Muscle of leg (tissue), 11 donors: ENCODE results near the gene INPP5A. TPM values are rescaled to one million over a fixed set of nuclear protein-coding genes. Genes with fewer than 3 reads are reported as not detected.
"Not testable (repeated sequence)": the region's sequence is repeated elsewhere in the genome, so short reads cannot be mapped to it uniquely, and the experiment has no call there.

Experiments used
- DNase-seq: peaks from one replicate; pipeline ENCODE4 v3.0.0; 2013
- H3K27ac ChIP-seq: one replicate; pipeline ENCODE4 v1.5.1; 2013; ENCODE audit warnings: mild to moderate bottlenecking, low read length, control low read depth
- H3K27me3 ChIP-seq: one replicate; pipeline ENCODE4 v1.6.1; 2013; ENCODE audit warnings: low read length; ENCODE audit not compliant: control insufficient read depth, insufficient read depth
- H3K36me3 ChIP-seq: one replicate; pipeline ENCODE4 v1.6.1; 2013; ENCODE audit warnings: low read length; ENCODE audit not compliant: control insufficient read depth, insufficient read depth
- H3K4me1 ChIP-seq: one replicate; pipeline ENCODE4 v1.6.1; 2013; ENCODE audit warnings: low read length; ENCODE audit not compliant: control insufficient read depth, insufficient read depth
- H3K4me3 ChIP-seq: one replicate; pipeline ENCODE4 v1.5.1; 2013; ENCODE audit warnings: low read length, control low read depth
- H3K9me3 ChIP-seq: replicated peaks from 2 replicates; pipeline ENCODE4 v1.6.1; 2013; ENCODE audit warnings: low read depth, low read length; ENCODE audit not compliant: control insufficient read depth
- WGBS: methylation state at CpG from one replicate; pipeline ENCODE4 v1.1.5; 2013; ENCODE audit warnings: missing lambda C conversion rate; ENCODE audit not compliant: insufficient coverage; 5-methylcytosine and 5-hydroxymethylcytosine counted together
- polyA plus RNA-seq, 8 donors: library from polyadenylated mRNA; unstranded; fragments of 120-200 nt; gene quantifications; one replicate each; pipeline versions ENCODE4 v1.2.1 to v1.2.3, GENCODE V29; 2013; ENCODE audit warnings: inconsistent platforms in 1 of 8, low replicate concordance in 1 of 8; ENCODE audit not compliant: insufficient read length in 8 of 8, insufficient read depth in 1 of 8
- total RNA-seq: library from RNA; stranded (reverse); fragments of 120-200 nt; gene quantifications from one replicate; pipeline ENCODE4 v1.2.4, GENCODE V29; 2013

INPP5A gene
- total and polyA plus RNA-seq, 9 donors, result 34.1 to 56.2 (median 44.7) TPM

DNA sequence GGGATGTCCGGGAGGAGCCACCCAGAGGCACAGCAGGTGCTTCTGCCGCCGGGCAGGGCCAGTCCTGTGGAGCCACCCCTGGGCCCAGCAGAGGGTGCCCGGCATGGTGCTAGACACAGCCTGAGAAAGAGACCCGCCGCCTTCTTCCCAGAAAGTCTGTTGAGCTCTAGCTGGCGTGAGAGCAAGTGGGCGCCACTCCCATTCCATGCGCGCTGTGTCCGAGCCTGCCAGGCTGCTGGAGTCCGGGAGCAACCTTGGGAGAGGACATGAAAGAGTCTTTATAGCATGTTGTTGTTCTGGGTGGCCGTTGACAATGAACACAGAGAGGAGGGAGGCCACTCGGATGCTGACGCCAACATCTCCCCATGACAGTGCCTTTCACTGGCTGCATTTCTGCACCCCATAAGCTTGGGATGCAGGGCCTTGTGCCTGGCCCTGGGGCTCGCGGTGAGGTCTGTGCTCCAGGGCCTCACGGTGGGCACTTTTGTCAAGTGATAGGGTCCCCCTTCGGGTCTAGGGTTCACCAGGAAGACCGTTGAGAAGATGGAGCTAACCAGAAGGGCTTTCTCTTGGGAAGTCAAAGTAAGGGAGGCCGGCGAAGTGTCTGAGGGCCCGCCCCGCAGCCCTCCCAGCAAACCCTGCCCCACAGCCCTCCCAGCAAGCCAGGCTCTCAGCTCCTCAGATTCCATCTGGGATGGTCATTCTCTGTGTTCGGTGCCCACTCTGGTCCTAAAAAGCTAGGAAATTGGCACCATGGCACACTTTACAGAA, 201.1 kb downstream of the INPP5A start:
- Histone ChIP-seq H3K27me3 (no peaks in the 10 kb centered on the region), H3K4me1 (peaks cover 24% of the 10 kb centered on the region), H3K9me3 (no peaks in the 10 kb centered on the region), H3K36me3 (peaks cover 27% of the 10 kb centered on the region), H3K27ac (no peak overlapping the region), H3K4me3 (no peak overlapping the region)
- no peak for DNase-seq
- WGBS, result 91% methylated on average over 20 of the region's 25 CpGs

DNA sequence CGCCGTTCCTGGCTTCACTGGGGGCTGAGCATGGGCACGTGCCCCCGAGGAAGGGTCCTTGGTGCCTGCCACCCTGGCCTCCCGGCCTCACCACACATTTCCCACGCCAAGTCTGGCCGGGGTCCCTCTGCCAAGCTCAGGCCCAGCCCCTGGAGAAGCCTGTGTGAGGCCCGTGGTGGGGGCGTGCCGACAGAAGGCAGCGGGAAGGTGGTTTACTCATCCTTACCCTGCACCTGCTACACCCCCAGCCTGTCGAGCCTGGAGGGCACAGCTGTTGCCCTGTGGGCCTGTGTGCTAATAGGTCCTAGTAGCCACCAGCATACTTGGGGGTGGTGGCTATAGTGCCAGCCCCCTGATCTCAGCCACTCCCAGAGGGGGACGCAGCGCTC, 201.6 kb downstream of the INPP5A start:
- H3K4me1 ChIP-seq, result peaks cover 29% of the 10 kb centered on the region
- no peak overlapping the region for H3K4me3 ChIP-seq
- peaks cover 21% of the 10 kb centered on the region for H3K36me3 ChIP-seq
- DNase-seq, result no peak
- 89% methylated on average over 11 of the region's 14 CpGs for WGBS
- no peaks in the 10 kb centered on the region for H3K27me3 ChIP-seq
- no peaks in the 10 kb centered on the region for H3K9me3 ChIP-seq
- no peak overlapping the region for H3K27ac ChIP-seq

DNA sequence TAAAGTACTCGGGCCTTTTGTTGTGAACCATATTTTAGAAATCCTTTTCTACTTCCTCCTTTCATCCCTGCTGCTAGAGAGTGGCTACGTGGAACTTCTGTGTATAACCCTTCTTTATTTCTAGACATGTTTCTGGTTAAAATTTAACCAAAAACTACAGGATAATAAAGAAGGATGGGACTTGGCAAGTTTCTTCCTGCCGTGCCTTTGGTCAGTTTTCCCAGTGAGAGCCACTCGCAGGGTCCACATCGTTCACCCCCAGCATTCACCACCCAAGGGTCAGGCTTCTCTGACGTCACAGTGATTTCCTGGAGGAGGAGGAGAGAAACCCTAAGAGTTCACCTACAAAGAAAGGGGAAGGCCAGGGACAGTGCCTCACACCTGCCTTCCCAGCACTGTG, 203.0 kb downstream of the INPP5A start:
- peaks cover 30% of the 10 kb centered on the region for H3K4me1 ChIP-seq
- H3K4me3 ChIP-seq, result no peak overlapping the region
- no peaks in the 10 kb centered on the region for H3K9me3 ChIP-seq
- H3K27ac ChIP-seq, result no peak overlapping the region
- peaks cover 17% of the 10 kb centered on the region for H3K36me3 ChIP-seq
- no CpG with 5 or more reads among the region's 6 CpGs for WGBS
- no peak for DNase-seq
- no peaks in the 10 kb centered on the region for H3K27me3 ChIP-seq

DNA sequence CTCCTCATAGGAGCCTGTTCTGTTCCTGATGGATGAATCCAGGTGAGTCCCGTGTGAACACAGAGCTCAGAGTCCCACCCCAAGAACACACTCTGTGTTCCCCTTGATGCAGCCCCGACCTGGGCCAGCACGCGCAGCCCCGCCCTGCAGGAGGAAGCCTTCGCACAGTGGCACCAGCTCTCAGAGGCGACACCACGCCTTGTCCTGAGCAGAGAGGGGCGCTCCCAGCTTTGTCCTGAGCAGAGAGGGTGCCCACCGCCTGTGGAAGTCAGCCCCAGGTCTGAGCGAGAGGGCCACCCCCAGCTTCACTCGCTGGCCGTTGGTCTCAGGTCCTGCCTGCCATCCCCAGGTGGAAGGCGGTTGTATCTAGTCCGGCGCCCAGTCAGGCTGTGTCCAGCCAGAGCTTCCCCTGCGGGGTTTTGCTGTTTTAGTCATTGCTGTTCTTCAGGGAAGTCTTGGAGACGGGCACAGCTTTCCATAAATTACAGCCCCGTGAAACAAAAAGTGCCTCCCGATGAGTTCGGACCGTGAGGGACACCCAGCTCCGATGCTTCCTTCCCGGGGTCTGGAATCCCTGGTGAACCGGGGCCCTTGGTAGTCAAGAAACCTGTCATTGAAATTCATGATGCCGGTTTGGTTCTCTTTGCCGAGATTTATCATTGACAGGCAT, 204.7 kb downstream of the INPP5A start:
- H3K4me1 ChIP-seq, result peaks cover 36% of the 10 kb centered on the region
- no peak overlapping the region for H3K27ac ChIP-seq
- no peak overlapping the region for H3K4me3 ChIP-seq
- no peak for DNase-seq
- WGBS, result 68% methylated on average over 24 of the region's 27 CpGs
- H3K9me3 ChIP-seq, result no peaks in the 10 kb centered on the region
- H3K27me3 ChIP-seq, result no peaks in the 10 kb centered on the region
- H3K36me3 ChIP-seq, result peaks cover 9% of the 10 kb centered on the region

DNA sequence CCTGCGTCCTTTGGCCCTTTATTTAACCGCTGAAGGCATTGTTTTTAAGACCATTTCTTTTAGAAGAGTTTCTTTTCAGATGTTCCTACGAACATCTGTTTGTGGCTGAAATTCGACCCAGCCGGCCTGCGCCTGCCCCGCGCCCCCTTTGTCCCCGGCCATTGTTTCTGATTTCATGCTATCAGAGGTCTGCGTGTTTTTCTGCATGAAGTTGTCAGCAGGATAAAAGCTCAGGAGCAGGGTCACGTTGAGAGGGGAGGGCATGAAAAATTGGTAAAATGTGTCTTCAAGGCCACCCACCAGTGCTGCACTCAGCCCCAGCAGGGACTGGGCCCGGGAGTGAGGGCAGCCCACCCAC, 205.2 kb downstream of the INPP5A start:
- 45% methylated on average over 2 of the region's 12 CpGs for WGBS
- H3K4me1 ChIP-seq, result peaks cover 36% of the 10 kb centered on the region
- H3K27ac ChIP-seq, result no peak overlapping the region
- no peaks in the 10 kb centered on the region for H3K9me3 ChIP-seq
- no peaks in the 10 kb centered on the region for H3K27me3 ChIP-seq
- no peak overlapping the region for H3K4me3 ChIP-seq
- H3K36me3 ChIP-seq, result peaks cover 9% of the 10 kb centered on the region
- DNase-seq, result no peak

DNA sequence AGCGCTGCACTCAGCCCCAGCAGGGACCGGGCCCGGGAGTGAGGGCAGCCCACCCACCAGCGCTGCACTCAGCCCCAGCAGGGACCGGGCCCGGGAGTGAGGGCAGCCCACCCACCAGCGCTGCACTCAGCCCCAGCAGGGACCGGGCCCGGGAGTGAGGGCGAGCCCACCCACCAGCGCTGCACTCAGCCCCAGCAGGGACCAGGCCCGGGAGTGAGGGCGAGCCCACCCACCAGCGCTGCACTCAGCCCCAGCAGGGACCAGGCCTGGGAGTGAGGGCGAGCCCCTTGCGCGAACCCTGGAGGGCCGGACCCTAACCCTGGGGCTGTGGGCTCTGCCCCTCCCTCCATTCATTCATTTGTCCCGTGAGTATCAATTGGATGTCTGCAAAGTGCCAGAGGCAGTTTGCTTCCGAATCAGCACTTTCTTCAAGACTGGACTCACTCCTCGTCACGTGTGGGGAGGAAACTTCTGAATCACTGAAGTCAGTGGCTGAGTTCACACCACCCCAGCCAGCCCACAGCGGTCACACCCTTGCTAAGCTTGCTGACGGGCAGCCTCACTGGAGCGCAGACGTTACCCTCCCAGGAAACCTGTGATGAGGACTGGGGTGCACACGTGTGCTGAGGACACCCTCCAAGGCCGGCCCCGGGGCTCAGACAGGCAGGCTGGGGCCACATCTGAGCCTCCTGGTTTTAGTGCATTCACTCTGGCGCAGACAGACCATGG, 205.8 kb downstream of the INPP5A start:
- 62% methylated on average over 24 of the region's 30 CpGs for WGBS
- not testable (repeated sequence) for H3K27ac ChIP-seq, H3K9me3 ChIP-seq, H3K27me3 ChIP-seq, H3K36me3 ChIP-seq, H3K4me3 ChIP-seq
- peaks cover 36% of the 10 kb centered on the region for H3K4me1 ChIP-seq
- peak; percentile 49 for DNase-seq

DNA sequence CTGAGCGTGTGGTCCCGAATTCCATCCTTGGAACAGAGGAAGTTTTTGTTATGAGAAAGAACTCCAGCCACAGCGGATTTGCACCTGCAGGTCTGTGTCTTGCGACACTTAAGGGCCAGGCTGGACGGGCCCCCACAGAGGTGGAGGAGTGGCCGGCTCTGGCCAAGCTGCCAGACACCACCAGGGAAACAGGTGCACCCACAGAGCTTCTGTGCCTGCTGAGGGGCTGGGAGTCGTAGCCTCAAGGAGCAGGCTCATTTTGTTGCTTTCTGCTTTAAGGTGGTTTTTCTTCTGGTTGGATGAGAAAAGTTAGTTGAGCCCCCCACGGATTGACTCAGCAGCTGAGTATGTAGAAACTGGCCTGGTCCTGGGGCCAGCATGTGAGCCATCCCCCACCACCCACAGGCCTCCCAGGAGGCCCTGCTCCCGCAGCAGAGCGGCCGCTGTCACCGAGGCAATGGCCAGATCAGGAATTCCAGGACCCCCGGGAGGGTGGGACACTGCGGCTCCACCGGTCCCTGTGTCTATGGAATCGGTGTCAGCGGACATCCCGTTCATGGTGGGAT, 206.4 kb downstream of the INPP5A start:
- WGBS, result 73% methylated on average over 13 of the region's 18 CpGs
- no peak for DNase-seq
- H3K36me3 ChIP-seq, result peaks cover 9% of the 10 kb centered on the region
- H3K27me3 ChIP-seq, result no peaks in the 10 kb centered on the region
- peaks cover 33% of the 10 kb centered on the region for H3K4me1 ChIP-seq
- H3K9me3 ChIP-seq, result no peaks in the 10 kb centered on the region
- H3K4me3 ChIP-seq, result no peak overlapping the region
- H3K27ac ChIP-seq, result no peak overlapping the region

DNA sequence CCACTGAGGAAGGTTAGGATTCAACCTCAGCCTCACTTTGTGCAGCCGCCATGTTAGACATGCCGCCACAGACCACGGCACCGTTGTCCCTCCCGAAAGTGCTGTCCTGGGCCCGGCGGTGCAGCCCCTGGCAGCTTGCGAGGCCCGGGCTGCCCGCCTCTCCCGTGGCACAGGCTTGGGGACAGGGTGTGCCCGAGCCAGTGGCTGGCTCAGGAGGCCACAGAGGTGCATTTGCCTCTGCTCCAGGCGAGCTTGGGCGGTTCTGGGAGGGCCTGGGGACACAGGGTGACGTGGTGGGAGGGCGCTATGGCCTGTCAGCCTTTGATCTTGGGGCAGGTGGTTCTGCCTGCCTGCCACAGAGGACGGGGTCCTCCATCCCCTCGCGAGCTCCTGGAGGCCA, 207.3 kb downstream of the INPP5A start:
- Histone ChIP-seq H3K27me3 (no peaks in the 10 kb centered on the region), H3K9me3 (no peaks in the 10 kb centered on the region), H3K4me3 (no peak overlapping the region), H3K4me1 (peaks cover 25% of the 10 kb centered on the region), H3K36me3 (peaks cover 14% of the 10 kb centered on the region), H3K27ac (no peak overlapping the region)
- no peak for DNase-seq
- WGBS, result 95% methylated on average over 18 of the region's 19 CpGs

DNA sequence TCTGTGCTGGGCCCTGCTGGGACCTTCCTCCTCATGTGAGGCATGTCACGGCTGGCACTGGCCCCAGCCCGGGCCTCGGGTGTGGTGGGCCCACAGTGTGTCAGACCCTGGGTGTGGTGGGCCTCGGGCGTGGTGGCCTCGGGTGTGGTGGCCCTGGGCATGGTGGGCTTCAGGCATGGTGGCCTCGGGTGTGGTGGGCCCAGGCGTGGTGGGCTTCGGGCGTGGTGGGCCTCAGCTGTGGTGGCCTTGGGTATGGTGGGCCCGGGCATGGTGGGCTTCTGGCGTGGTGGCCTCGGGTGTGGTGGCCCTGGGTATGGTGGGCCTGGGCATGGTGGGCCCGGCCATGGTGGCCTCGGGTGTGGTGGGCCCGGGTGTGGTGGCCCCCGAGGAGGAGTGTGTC, 207.9 kb downstream of the INPP5A start:
- H3K27me3 ChIP-seq, result no peaks in the 10 kb centered on the region
- H3K9me3 ChIP-seq, result no peaks in the 10 kb centered on the region
- 97% methylated on average over 14 of the region's 17 CpGs for WGBS
- H3K36me3 ChIP-seq, result peaks cover 20% of the 10 kb centered on the region
- peaks cover 25% of the 10 kb centered on the region for H3K4me1 ChIP-seq
- DNase-seq, result no peak
- no peak overlapping the region for H3K27ac ChIP-seq
- H3K4me3 ChIP-seq, result no peak overlapping the region

DNA sequence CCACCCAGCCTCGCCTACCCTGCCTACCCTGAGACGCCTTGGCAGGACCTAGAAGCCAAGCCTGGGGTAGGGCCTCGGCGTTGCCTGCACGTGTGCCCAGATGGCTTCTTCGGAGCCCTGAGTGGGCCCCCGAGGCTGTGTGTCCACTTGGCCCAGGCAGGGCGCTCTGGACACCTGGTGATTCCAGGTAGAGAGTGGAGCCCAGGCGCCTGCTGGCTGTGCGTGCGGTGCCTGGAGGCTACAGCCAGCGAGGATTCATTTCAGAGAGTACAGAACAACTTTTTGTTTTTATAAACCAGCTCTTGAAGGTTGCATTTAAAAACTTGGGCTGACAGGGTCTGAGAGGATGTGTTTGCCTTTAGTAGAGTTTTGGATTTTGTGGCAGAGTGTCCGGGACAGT, 208.4 kb downstream of the INPP5A start:
- Histone ChIP-seq H3K27ac (no peak overlapping the region), H3K9me3 (no peaks in the 10 kb centered on the region), H3K36me3 (peaks cover 23% of the 10 kb centered on the region), H3K4me1 (peaks cover 25% of the 10 kb centered on the region), H3K4me3 (no peak overlapping the region), H3K27me3 (no peaks in the 10 kb centered on the region)
- DNase-seq, result no peak
- 91% methylated on average over 10 of the region's 13 CpGs for WGBS
